GM23338 (cell line): ENCODE results near the gene VAV3. TPM values are rescaled to one million over a fixed set of nuclear protein-coding genes. Genes with fewer than 3 reads are reported as not detected.

Experiments
- ATAC-seq: fragments of 200-7000 bp; cut with Tn5 transposase; 3 replicates; pipeline ENCODE4 v1.9.1; 2020
- DNase-seq: peaks from one replicate; pipeline ENCODE4 v3.0.0-alpha.2; 2015; ENCODE audit warnings: low spot score
- H2AFZ ChIP-seq: fragments of 200-600 bp; sonication (generic); 2 replicates; pipeline ENCODE4 v1.8.0; 2016; ENCODE audit warnings: antibody characterized with exemption, mild to moderate bottlenecking, moderate library complexity
- H3F3A ChIP-seq: fragments of 200-600 bp; sonication (generic); replicated peaks from 2 replicates; pipeline ENCODE4 v1.8.0; 2017; ENCODE audit warnings: antibody characterized with exemption, mixed run types, low read depth
- H3K27ac ChIP-seq: fragments of 200-600 bp; sonication (generic); 2 replicates; pipeline ENCODE4 v1.6.1; 2016; ENCODE audit warnings: low read depth
- H3K27me3 ChIP-seq: fragments of 200-600 bp; sonication (generic); 2 replicates; pipeline ENCODE4 v1.8.0; 2016; ENCODE audit warnings: mild to moderate bottlenecking, mixed run types, moderate library complexity; ENCODE audit not compliant: insufficient read depth
- H3K36me3 ChIP-seq: fragments of 200-600 bp; sonication (generic); 2 replicates; pipeline ENCODE4 v1.8.0; 2016; ENCODE audit warnings: mild to moderate bottlenecking; ENCODE audit not compliant: insufficient read depth
- H3K4me1 ChIP-seq: fragments of 200-600 bp; sonication (generic); 2 replicates; pipeline ENCODE4 v1.8.0; 2016; ENCODE audit warnings: mild to moderate bottlenecking, moderate library complexity; ENCODE audit not compliant: insufficient read depth
- H3K4me2 ChIP-seq: fragments of 200-600 bp; sonication (generic); 2 replicates; pipeline ENCODE4 v1.7.1; 2017; ENCODE audit warnings: mixed run types
- H3K4me3 ChIP-seq: fragments of 200-600 bp; sonication (generic); 2 replicates; pipeline ENCODE4 v1.6.1; 2016; ENCODE audit warnings: mixed run types
- H3K79me2 ChIP-seq: fragments of 200-600 bp; sonication (generic); replicated peaks from 2 replicates; pipeline ENCODE4 v1.8.0; 2017; ENCODE audit warnings: mild to moderate bottlenecking; ENCODE audit not compliant: insufficient read depth
- H3K9me2 ChIP-seq: fragments of 200-600 bp; sonication (generic); 2 replicates; pipeline ENCODE4 v1.8.0; 2017; ENCODE audit not compliant: insufficient read depth
- H4K20me1 ChIP-seq: fragments of 200-600 bp; sonication (generic); replicated peaks from 2 replicates; pipeline ENCODE4 v1.8.0; 2017; ENCODE audit warnings: mild to moderate bottlenecking; ENCODE audit not compliant: insufficient read depth
- H3K27ac Mint-ChIP-seq: 2 replicates; pipeline ENCODE4 v1.8.0; 2020; ENCODE audit warnings: inconsistent platforms, mild to moderate bottlenecking, moderate library complexity, mixed read lengths
- H3K27me3 Mint-ChIP-seq: 3 replicates; pipeline ENCODE4 v1.8.0; 2022; ENCODE audit warnings: low read depth, mild to moderate bottlenecking, moderate library complexity, mixed read lengths, inconsistent platforms; ENCODE audit not compliant: insufficient read depth, poor library complexity
- H3K36me3 Mint-ChIP-seq: 3 replicates; pipeline ENCODE4 v1.8.0; 2021; ENCODE audit warnings: low read depth, mild to moderate bottlenecking, inconsistent platforms, moderate library complexity, mixed read lengths
- H3K4me1 Mint-ChIP-seq: 3 replicates; pipeline ENCODE4 v1.8.0; 2020; ENCODE audit warnings: mild to moderate bottlenecking, inconsistent platforms, mixed read lengths
- H3K4me3 Mint-ChIP-seq: 3 replicates; pipeline ENCODE4 v1.8.0; 2021; ENCODE audit warnings: moderate library complexity, mild to moderate bottlenecking, inconsistent platforms, mixed read lengths
- H3K9me3 Mint-ChIP-seq: 3 replicates; pipeline ENCODE4 v1.8.0; 2020; ENCODE audit warnings: moderate library complexity, mild to moderate bottlenecking, inconsistent platforms, mixed read lengths
- CREB1 ChIP-seq: fragments of 250-450 bp; sonication (Bioruptor Pico); IDR thresholded peaks from 2 replicates; pipeline ENCODE4 v1.5.0; 2020; ENCODE audit warnings: low read depth, mild to moderate bottlenecking, moderate library complexity
- JUNB ChIP-seq: IDR thresholded peaks from one replicate; pipeline ENCODE4 v1.6.1; 2016; ENCODE audit warnings: antibody characterized with exemption; ENCODE audit not compliant: unreplicated experiment
- NANOG ChIP-seq: IDR thresholded peaks from 2 replicates; pipeline ENCODE4 v1.6.1; 2016; ENCODE audit warnings: antibody characterized with exemption, borderline replicate concordance
- REST ChIP-seq: IDR thresholded peaks from one replicate; pipeline ENCODE4 v1.6.1; 2018; ENCODE audit warnings: antibody characterized with exemption; ENCODE audit not compliant: unreplicated experiment
- ZNF114 ChIP-seq: fragments of 250-450 bp; sonication (Bioruptor Pico); IDR thresholded peaks from 2 replicates; pipeline ENCODE4 v1.5.0; 2020; ENCODE audit warnings: mild to moderate bottlenecking, moderate library complexity
- ZNF331 ChIP-seq: fragments of 250-450 bp; sonication (Bioruptor Pico); IDR thresholded peaks from 2 replicates; pipeline ENCODE4 v1.5.0; 2020; ENCODE audit warnings: low read depth, mild to moderate bottlenecking, moderate library complexity
- ZNF462 ChIP-seq: fragments of 250-450 bp; sonication (Bioruptor Pico); IDR thresholded peaks from 2 replicates; pipeline ENCODE4 v1.5.0; 2020; ENCODE audit warnings: mild to moderate bottlenecking, moderate library complexity
- polyA plus RNA-seq: library from polyadenylated mRNA; unstranded; fragments of >200 nt; fragmentation: Nextera tagmentation; extraction: Ambion mirVana; gene quantifications from 2 replicates; pipeline ENCODE4 v1.2.1, GENCODE V29; 2016
- total RNA-seq: library from RNA; depleted of rRNA; stranded (reverse); fragments of >200 nt; shearing (Covaris generic); gene quantifications from 2 replicates; pipeline ENCODE4 v1.2.3, GENCODE V29; 2014

The VAV3 gene
- total and polyA plus RNA-seq, 2 experiments from 2014 or later, result 3.0 to 11.3 TPM

- TF ChIP-seq REST, result no peak
- TF ChIP-seq CREB1 (CRISPR knock-in tag), result no peak
- no peak for TF ChIP-seq ZNF462 (CRISPR knock-in tag)
Observed at GRCh38 chr1:107609808-107610207, 355.2 kb downstream of the VAV3 start (continued).

GRCh38 chr1:107604825-107605224 is 360.2 kb downstream of the VAV3 start:
- Histone ChIP-seq H3K79me2 (no peaks in the 10 kb centered on the region), H3F3A (no peaks in the 10 kb centered on the region), H3K27me3 (no peaks in the 10 kb centered on the region), H3K4me1 (no peaks in the 10 kb centered on the region), H4K20me1 (no peaks in the 10 kb centered on the region), H2AFZ (no peak overlapping the region), H3K9me2 (no peaks in the 10 kb centered on the region), H3K4me3 (no peak overlapping the region), H3K36me3 (no peaks in the 10 kb centered on the region), H3K27ac (no peak overlapping the region), H3K4me2 (no peak overlapping the region)
- Mint-ChIP-seq H3K36me3 (no peaks in the 10 kb centered on the region), H3K9me3 (no peaks in the 10 kb centered on the region), H3K4me3 (no peak overlapping the region), H3K27me3 (no peaks in the 10 kb centered on the region), H3K4me1 (no peaks in the 10 kb centered on the region), H3K27ac (no peak overlapping the region)
- DNase-seq (no peak), ATAC-seq (no peak)
- TF ChIP-seq NANOG (no peak), JUNB (no peak), ZNF114 (CRISPR knock-in tag) (no peak), CREB1 (CRISPR knock-in tag) (no peak), ZNF331 (CRISPR knock-in tag) (no peak)
